GM12878 (cell line): ENCODE measurements around the gene PINLYP. TPM values are rescaled to one million over a fixed set of nuclear protein-coding genes. Genes with fewer than 3 reads are reported as not detected.

Experiments used
- ATAC-seq: fragments of 200-7000 bp; cut with Tn5 transposase; 3 replicates; pipeline ENCODE4 v1.9.1; 2020; ENCODE audit warnings: mild to moderate bottlenecking, moderate library complexity
- BruUV-seq: library from RNA; stranded (reverse); fragments of 400-500 nt; replicated peaks from 2 replicates; lab custom pipeline; 2021; lab: Mats Ljungman, UMichigan
- CTCF ChIA-PET: fragments of 300-600 bp; sonication (Branson Sonifier 250); formaldehyde crosslinking; extraction: SDS; loops from one replicate; lab custom pipeline; 2021; ENCODE audit warnings: inconsistent platforms; lab: Yijun Ruan, JAX
- POLR2A ChIA-PET: fragments of 350-600 bp; formaldehyde crosslinking; extraction: SDS; loops from one replicate; lab custom pipeline; 2021; ENCODE audit warnings: inconsistent platforms; lab: Charles Lee
- RAD21 ChIA-PET: fragments of 300-600 bp; sonication (Branson Sonifier 250); formaldehyde crosslinking; loops from one replicate; lab custom pipeline; 2023; ENCODE audit warnings: antibody characterized with exemption; ENCODE audit not compliant: unreplicated experiment; lab: Charles Lee
- SMC1A ChIA-PET: fragments of 300-600 bp; sonication (Branson Sonifier 250); formaldehyde crosslinking; loops from one replicate; lab custom pipeline; 2023; ENCODE audit not compliant: unreplicated experiment, uncharacterized antibody; lab: Charles Lee
- DNase-seq: peaks from one replicate; pipeline ENCODE4 v3.0.0-alpha.2; 2011; ENCODE audit warnings: low read depth, low spot score
- FAIRE-seq: peaks from 3 replicates; lab custom pipeline; 2011; peaks lifted over from hg19 to GRCh38; lab: Jason Lieb, UNC
- H2AFZ ChIP-seq: 2 replicates; pipeline ENCODE4 v1.6.0; 2011; ENCODE audit warnings: low read depth, low read length, control low read depth; ENCODE audit not compliant: control insufficient read depth
- H3K27ac ChIP-seq: 2 replicates; pipeline ENCODE4 v1.5.1; 2011; ENCODE audit warnings: control low read depth; ENCODE audit not compliant: control insufficient read depth, insufficient read depth
- H3K27me3 ChIP-seq, 2 experiments: replicated peaks in 1 of 2; 2 replicates each; pipeline versions ENCODE4 v1.6.0 to v1.6.1; 2011; ENCODE audit warnings: low read length in 1 of 2; ENCODE audit not compliant: control insufficient read depth in 2 of 2, insufficient read depth in 2 of 2
- H3K36me3 ChIP-seq, 2 experiments: 2 replicates each; pipeline ENCODE4 v1.5.1; 2011; ENCODE audit warnings: low read length in 1 of 2; ENCODE audit not compliant: control insufficient read depth in 2 of 2, insufficient read depth in 2 of 2
- H3K4me1 ChIP-seq: 2 replicates; pipeline ENCODE4 v1.6.1; 2011; ENCODE audit warnings: mild to moderate bottlenecking, low read length, moderate library complexity, mixed read lengths; ENCODE audit not compliant: control insufficient read depth, insufficient read depth
- H3K4me2 ChIP-seq: 2 replicates; pipeline ENCODE4 v1.6.0; 2011; ENCODE audit warnings: control low read depth; ENCODE audit not compliant: control insufficient read depth, insufficient read depth
- H3K4me3 ChIP-seq: fragments of 200-600 bp; sonication (generic); 2 replicates; pipeline ENCODE4 v1.5.1; 2016
- H3K79me2 ChIP-seq: 2 replicates; pipeline ENCODE4 v1.6.0; 2011; ENCODE audit warnings: low read length; ENCODE audit not compliant: control insufficient read depth, insufficient read depth
- H3K9ac ChIP-seq: 2 replicates; pipeline ENCODE4 v1.8.0; 2011; ENCODE audit warnings: low read length, control low read depth, mixed read lengths; ENCODE audit not compliant: control insufficient read depth, insufficient read depth
- H3K9me3 ChIP-seq: replicated peaks from 3 replicates; pipeline ENCODE4 v1.5.1; 2011; ENCODE audit warnings: mild to moderate bottlenecking, low read length; ENCODE audit not compliant: control insufficient read depth, insufficient read depth
- H4K20me1 ChIP-seq: 2 replicates; pipeline ENCODE4 v1.6.0; 2011; ENCODE audit not compliant: control insufficient read depth, insufficient read depth
- ATF2 ChIP-seq: IDR thresholded peaks from 2 replicates; pipeline ENCODE4 v1.6.1; 2012; ENCODE audit warnings: low read length, inconsistent platforms
- BMI1 ChIP-seq: fragments of 450-650 bp; IDR thresholded peaks from 2 replicates; pipeline ENCODE4 v1.6.1; 2016; ENCODE audit warnings: mild to moderate bottlenecking, moderate library complexity, borderline replicate concordance
- E2F8 ChIP-seq: fragments of 450-650 bp; IDR thresholded peaks from 2 replicates; pipeline ENCODE4 v1.6.1; 2018; ENCODE audit warnings: mild to moderate bottlenecking, low read depth, moderate library complexity; ENCODE audit not compliant: partially characterized antibody
- EP300 ChIP-seq, 2 experiments: fragments of 150-350 bp in 1 of 2; IDR thresholded peaks; 2 replicates each; pipeline ENCODE4 v1.6.1; 2011 to 2012; ENCODE audit warnings: low read depth in 2 of 2, low read length in 2 of 2, borderline replicate concordance in 1 of 2, improper control_type of control experiment in 1 of 2, inconsistent platforms in 1 of 2; ENCODE audit not compliant: control insufficient read depth in 1 of 2
- IKZF2 ChIP-seq, 2 experiments: fragments of 450-650 bp; IDR thresholded peaks; 2 replicates each; pipeline ENCODE4 v1.6.1; 2017; ENCODE audit warnings: mild to moderate bottlenecking in 2 of 2, moderate library complexity in 2 of 2
- NBN ChIP-seq: fragments of 450-650 bp; IDR thresholded peaks from 2 replicates; pipeline ENCODE4 v1.6.1; 2016
- SPI1 ChIP-seq: IDR thresholded peaks from 2 replicates; pipeline ENCODE4 v1.6.1; 2011; ENCODE audit warnings: low read depth, mild to moderate bottlenecking, low read length, moderate library complexity, borderline replicate concordance; ENCODE audit not compliant: insufficient read depth
- SUPT20H ChIP-seq: IDR thresholded peaks from 2 replicates; pipeline ENCODE4 v1.6.1; 2011; ENCODE audit warnings: low read depth, mild to moderate bottlenecking, low read length, moderate library complexity, borderline replicate concordance; ENCODE audit not compliant: control insufficient read depth
- TCF12 ChIP-seq: IDR thresholded peaks from 2 replicates; pipeline ENCODE4 v1.6.1; 2011; ENCODE audit warnings: low read depth, mild to moderate bottlenecking, low read length
- TCF7 ChIP-seq: IDR thresholded peaks from 2 replicates; pipeline ENCODE4 v1.6.1; 2014; ENCODE audit warnings: antibody characterized with exemption, borderline replicate concordance
- USF1 ChIP-seq: IDR thresholded peaks from 2 replicates; pipeline ENCODE4 v1.6.1; 2011; ENCODE audit warnings: borderline replicate concordance, low read depth, mild to moderate bottlenecking, moderate library complexity, mixed read lengths, low read length; ENCODE audit not compliant: insufficient read depth; ENCODE audit errors: extremely low read length
- ZNF384 ChIP-seq: IDR thresholded peaks from 2 replicates; pipeline ENCODE4 v1.6.1; 2012; ENCODE audit warnings: low read depth, mild to moderate bottlenecking, low read length, improper control_type of control experiment, borderline replicate concordance
- WGBS: methylation state at CpG from one replicate; pipeline ENCODE4 v1.1.6; 2016; ENCODE audit warnings: low lambda C conversion rate; ENCODE audit not compliant: insufficient replicate concordance, insufficient coverage; ENCODE audit errors: missing lambda C conversion rate; 5-methylcytosine and 5-hydroxymethylcytosine counted together
- in situ Hi-C: fragments of 300-500 bp; cut with MboI; formaldehyde crosslinking; loops from 9 replicates; pipeline ENCODE4 v1.14.3; 2018; ENCODE audit warnings: mixed read lengths
- intact Hi-C: fragments of 100-400 bp; cut with micrococcal nuclease; formaldehyde crosslinking; loops from one replicate; pipeline ENCODE4 v1.14.2; 2022; ENCODE audit not compliant: unreplicated experiment
- polyA plus RNA-seq, 11 experiments: library from polyadenylated mRNA; depleted of rRNA in 4 of 11; unstranded in 6 of 11; stranded (reverse) in 5 of 11; fragments of >200 nt; fragmentation: Nextera tagmentation in 4 of 11; fragmentation: Illumina TruSeq in 1 of 11; extraction: Ambion mirVana in 4 of 11; extraction: Trizol in 1 of 11; gene quantifications; 1 replicate in 1 of 11; 2 replicates in 10 of 11; pipeline versions ENCODE4 v1.2.1 to v1.2.3, GENCODE V29; 2011 to 2016; ENCODE audit warnings: inconsistent platforms in 2 of 11, missing spikeins in 2 of 11, low read depth in 1 of 11
- total RNA-seq, 4 experiments: library from RNA; depleted of rRNA in 3 of 4; stranded (reverse); fragments of >200 nt in 3 of 4; fragmentation: Illumina TruSeq in 1 of 4; extraction: Trizol in 1 of 4; gene quantifications; 2 replicates each; pipeline versions ENCODE4 v1.2.1 to v1.2.3, GENCODE V29; 2013 to 2021
- TF ChIP-seq, protein P1 (sequence below), 3 experiments: IDR thresholded peaks in 2 of 3; conservative IDR thresholded peaks in 1 of 3; 2 replicates each; pipeline ENCODE4 v1.5.1; 2011; ENCODE audit warnings: low read depth in 3 of 3, low read length in 3 of 3, mild to moderate bottlenecking in 3 of 3, control low read depth in 2 of 3, moderate library complexity in 2 of 3, inconsistent platforms in 1 of 3, mixed read lengths in 1 of 3; ENCODE audit not compliant: control insufficient read depth in 2 of 3, insufficient read depth in 1 of 3; ENCODE audit errors: extremely low read depth in 1 of 3

Gene PINLYP
- total and polyA plus RNA-seq, 10 of the 15 experiments (the other 5 are each of a cell fraction or from before 2014, with no cell fraction given): 1.0 to 26.9 (median 11.4) TPM

- H3K79me2 ChIP-seq: peaks cover 1% of the 10 kb centered on the region; the same call in 1 of the 2 replicates
- BruUV-seq: no TSS peak
- 90% methylated on average over 6 of the region's 7 CpGs for WGBS
- no peak overlapping the region for H3K27ac ChIP-seq
- peaks cover 3 to 14% of the 10 kb centered on the region in 2 experiments; a peak in 3 of 4 replicates for H3K36me3 ChIP-seq
- H4K20me1 ChIP-seq: no peaks in the 10 kb centered on the region
- ChIA-PET SMC1A (no interaction called here), RAD21 (no interaction called here), POLR2A (interaction anchor here (1.0 kb wide), 1 partner anchor 8 kb away, joined by 5 read pairs; no protein-coding TSS in a partner anchor), CTCF (no interaction called here)
- no peak overlapping the region for H2AFZ ChIP-seq
- no peak overlapping the region for H3K4me2 ChIP-seq
- ATAC-seq: no peak
- no peak overlapping the region for H3K4me3 ChIP-seq
- intact Hi-C loops (no loop called here), in situ Hi-C loops (no loop called here)
- H3K9me3 ChIP-seq: no peaks in the 10 kb centered on the region
- no peaks in the 10 kb centered on the region for H3K27me3 ChIP-seq
- no peaks in the 10 kb centered on the region for H3K4me1 ChIP-seq
- no peak for DNase-seq
- FAIRE-seq: no peak
- no peak overlapping the region for H3K9ac ChIP-seq
- TF ChIP-seq ATF2 (no peak), TCF7 (no peak), USF1 (no peak), ZNF384 (no peak), BMI1 (no peak), EP300 (IDR thresholded peaks at IDR 0.05; ENCODE audit: borderline replicate concordance in 1 of 2, control insufficient read depth in 1 of 2, low read depth in 2 of 2, low read length in 2 of 2) (no peak), TCF12 (no peak), E2F8 (no peak), SPI1 (no peak), SUPT20H (no peak), IKZF2 (IDR thresholded peaks at IDR 0.05) (no peak), NBN (no peak)
- TF ChIP-seq, protein P1, sequence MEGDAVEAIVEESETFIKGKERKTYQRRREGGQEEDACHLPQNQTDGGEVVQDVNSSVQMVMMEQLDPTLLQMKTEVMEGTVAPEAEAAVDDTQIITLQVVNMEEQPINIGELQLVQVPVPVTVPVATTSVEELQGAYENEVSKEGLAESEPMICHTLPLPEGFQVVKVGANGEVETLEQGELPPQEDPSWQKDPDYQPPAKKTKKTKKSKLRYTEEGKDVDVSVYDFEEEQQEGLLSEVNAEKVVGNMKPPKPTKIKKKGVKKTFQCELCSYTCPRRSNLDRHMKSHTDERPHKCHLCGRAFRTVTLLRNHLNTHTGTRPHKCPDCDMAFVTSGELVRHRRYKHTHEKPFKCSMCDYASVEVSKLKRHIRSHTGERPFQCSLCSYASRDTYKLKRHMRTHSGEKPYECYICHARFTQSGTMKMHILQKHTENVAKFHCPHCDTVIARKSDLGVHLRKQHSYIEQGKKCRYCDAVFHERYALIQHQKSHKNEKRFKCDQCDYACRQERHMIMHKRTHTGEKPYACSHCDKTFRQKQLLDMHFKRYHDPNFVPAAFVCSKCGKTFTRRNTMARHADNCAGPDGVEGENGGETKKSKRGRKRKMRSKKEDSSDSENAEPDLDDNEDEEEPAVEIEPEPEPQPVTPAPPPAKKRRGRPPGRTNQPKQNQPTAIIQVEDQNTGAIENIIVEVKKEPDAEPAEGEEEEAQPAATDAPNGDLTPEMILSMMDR (IDR thresholded peaks at IDR 0.05 in 2 of 3, conservative IDR thresholded peaks at IDR 0.05 in 1 of 3; ENCODE audit: control insufficient read depth in 2 of 3, extremely low read depth in 1 of 3, insufficient read depth in 1 of 3, low read depth in 3 of 3, low read length in 3 of 3): no peak
These were observed 34.3 kb downstream of the PINLYP start for GRCh38 chr19:43609872-43610271.
